D721Med (cell line): Measurements from ENCODE around the gene LCLAT1.

ENCODE experiments used
- DNase-seq: peaks from one replicate; pipeline ENCODE4 v3.0.0; 2011; ENCODE audit warnings: low spot score; ENCODE audit not compliant: insufficient read length
- FAIRE-seq: peaks from 2 replicates; lab custom pipeline; 2011; peaks lifted over from hg19 to GRCh38; lab: Jason Lieb, UNC
- CTCF ChIP-seq: IDR thresholded peaks from 2 replicates; pipeline ENCODE4 v1.5.1; 2012; ENCODE audit warnings: mild to moderate bottlenecking, control low read depth; ENCODE audit not compliant: insufficient read depth; ENCODE audit errors: missing control alignments

The LCLAT1 gene

GRCh38 chr2:30583204-30583749 lies 136.2 kb downstream of the LCLAT1 start:
- no peak for TF ChIP-seq CTCF
- DNase-seq (no peak), FAIRE-seq (no peak)

GRCh38 chr2:30584116-30584515 lies 137.1 kb downstream of the LCLAT1 start:
- TF ChIP-seq CTCF, result no peak
- FAIRE-seq (no peak), DNase-seq (no peak)

GRCh38 chr2:30588994-30589393 lies 141.9 kb downstream of the LCLAT1 start:
- TF ChIP-seq CTCF, result no peak
- DNase-seq (no peak), FAIRE-seq (no peak)

GRCh38 chr2:30590407-30590806 lies 143.4 kb downstream of the LCLAT1 start:
- FAIRE-seq (no peak), DNase-seq (no peak)
- no peak for TF ChIP-seq CTCF

GRCh38 chr2:30591186-30591585 lies 144.1 kb downstream of the LCLAT1 start:
- TF ChIP-seq CTCF, result no peak
- FAIRE-seq, result peak; percentile 88

GRCh38 chr2:30601375-30601774 lies 154.3 kb downstream of the LCLAT1 start:
- FAIRE-seq (no peak), DNase-seq (no peak)
- TF ChIP-seq CTCF, result no peak

More at GRCh38 chr2:30591186-30591585, 144.1 kb downstream of the LCLAT1 start:
- DNase-seq, result no peak

- no peak for TF ChIP-seq CTCF
- DNase-seq (no peak), FAIRE-seq (no peak)
Measured at GRCh38 chr2:30605197-30605596, 158.2 kb downstream of the LCLAT1 start.
